HepG2 (cell line): Measurements from ENCODE around the gene SPNS1. TPM values are rescaled to one million over a fixed set of nuclear protein-coding genes. Genes with fewer than 3 reads are reported as not detected.

Source experiments
- ATAC-seq: fragments of 200-7000 bp; cut with Tn5 transposase; 3 replicates; pipeline ENCODE4 v1.9.1; 2020; ENCODE audit warnings: mild to moderate bottlenecking, moderate library complexity
- BruUV-seq: library from RNA; stranded (reverse); fragments of 400-500 nt; replicated peaks from 2 replicates; lab custom pipeline; 2021; lab: Mats Ljungman, UMichigan
- CTCF ChIA-PET: fragments of 300-600 bp; formaldehyde crosslinking; extraction: SDS; loops from one replicate; lab custom pipeline; 2021; ENCODE audit warnings: low total read pairs, inconsistent platforms, low intra/inter-chr PET ratio; lab: Yijun Ruan, JAX
- POLR2A ChIA-PET: fragments of 350-600 bp; sonication (Branson Sonifier 250); formaldehyde crosslinking; loops from one replicate; lab custom pipeline; 2020; ENCODE audit warnings: antibody characterized with exemption, inconsistent platforms; lab: Yijun Ruan, JAX
- DNase-seq: peaks from one replicate; pipeline ENCODE4 v3.0.0-alpha.2; 2015; ENCODE audit warnings: low spot score
- FAIRE-seq: peaks from 3 replicates; lab custom pipeline; 2011; peaks lifted over from hg19 to GRCh38; lab: Jason Lieb, UNC
- H2AFZ ChIP-seq: one replicate; pipeline ENCODE4 v1.6.1; 2011; ENCODE audit warnings: low read length, inconsistent platforms
- H3K27ac ChIP-seq: fragments of 300-600 bp; 3 replicates; pipeline ENCODE4 v1.8.0; 2011; ENCODE audit warnings: mixed run types, mild to moderate bottlenecking, mixed read lengths, low read length, inconsistent platforms; ENCODE audit not compliant: insufficient read depth; ENCODE audit errors: extremely low read length
- H3K27me3 ChIP-seq, 2 experiments: fragments of 200-600 bp in 1 of 2; 2 replicates in 1 of 2; 3 replicates in 1 of 2; pipeline versions ENCODE4 v1.6.0 to v1.8.0; 2011; ENCODE audit warnings: low read length in 2 of 2, mild to moderate bottlenecking in 2 of 2, moderate library complexity in 2 of 2, inconsistent platforms in 1 of 2; ENCODE audit not compliant: insufficient read depth in 2 of 2, control insufficient read depth in 1 of 2
- H3K36me3 ChIP-seq, 2 experiments: fragments of 200-600 bp in 1 of 2; replicated peaks in 1 of 2; 2 replicates in 1 of 2; 3 replicates in 1 of 2; pipeline versions ENCODE4 v1.5.1 to v1.8.0; 2011; ENCODE audit warnings: low read length in 2 of 2, inconsistent platforms in 1 of 2; ENCODE audit not compliant: insufficient read depth in 2 of 2, control insufficient read depth in 1 of 2
- H3K4me1 ChIP-seq: 2 replicates; pipeline ENCODE4 v1.5.1; 2012; ENCODE audit warnings: low read length, inconsistent platforms; ENCODE audit not compliant: insufficient read depth
- H3K4me2 ChIP-seq: 2 replicates; pipeline ENCODE4 v1.6.0; 2011; ENCODE audit warnings: low read depth, low read length, inconsistent platforms
- H3K4me3 ChIP-seq, 3 experiments: fragments of 200-600 bp in 1 of 3; sonication (generic), shearing (Covaris generic) in 1 of 3; replicated peaks in 1 of 3; 2 replicates each; pipeline ENCODE4 v1.5.1; 2011 to 2016; ENCODE audit warnings: low read length in 3 of 3, inconsistent platforms in 2 of 3, low read depth in 2 of 3, mild to moderate bottlenecking in 2 of 3, control low read depth in 1 of 3, mixed read lengths in 1 of 3; ENCODE audit not compliant: insufficient read depth in 1 of 3
- H3K79me2 ChIP-seq: one replicate; pipeline ENCODE4 v1.6.1; 2011; ENCODE audit warnings: low read length, inconsistent platforms; ENCODE audit not compliant: insufficient read depth
- H3K9ac ChIP-seq: 2 replicates; pipeline ENCODE4 v1.6.0; 2011; ENCODE audit warnings: mild to moderate bottlenecking, low read depth, low read length, inconsistent platforms; ENCODE audit not compliant: insufficient read depth
- H3K9me3 ChIP-seq: 2 replicates; pipeline ENCODE4 v1.5.1; 2012; ENCODE audit warnings: mild to moderate bottlenecking, low read length
- H4K20me1 ChIP-seq: 2 replicates; pipeline ENCODE4 v1.6.0; 2011; ENCODE audit warnings: inconsistent platforms, mild to moderate bottlenecking, low read length, moderate library complexity; ENCODE audit not compliant: insufficient read depth
- ARHGAP35 ChIP-seq: sonication (generic); formaldehyde crosslinking; IDR thresholded peaks from 2 replicates; pipeline ENCODE4 v1.9.0; 2022; ENCODE audit warnings: mild to moderate bottlenecking, inconsistent platforms, moderate library complexity, missing genetic modification reagents, borderline replicate concordance
- KDM6A ChIP-seq: IDR thresholded peaks from 2 replicates; pipeline ENCODE4 v1.6.1; 2016; ENCODE audit warnings: low read depth
- KLF6 ChIP-seq: IDR thresholded peaks from 2 replicates; pipeline ENCODE4 v1.8.0; 2016; ENCODE audit warnings: missing biosample characterization, missing genetic modification reagents
- KMT2A ChIP-seq: sonication (generic); formaldehyde crosslinking; IDR thresholded peaks from 2 replicates; pipeline ENCODE4 v1.4.0; 2020; ENCODE audit warnings: missing genetic modification reagents
- NCOA5 ChIP-seq: sonication (generic); formaldehyde crosslinking; IDR thresholded peaks from 2 replicates; pipeline ENCODE4 v1.4.0; 2020; ENCODE audit warnings: missing genetic modification reagents
- SMAD3 ChIP-seq: sonication (generic); formaldehyde crosslinking; IDR thresholded peaks from 2 replicates; pipeline ENCODE4 v1.4.0; 2020; ENCODE audit warnings: missing genetic modification reagents
- TFAP4 ChIP-seq: sonication (generic); IDR thresholded peaks from 2 replicates; pipeline ENCODE4 v1.6.1; 2016; ENCODE audit warnings: low read depth, borderline replicate concordance
- ZNF12 ChIP-seq: sonication (generic); formaldehyde crosslinking; IDR thresholded peaks from 2 replicates; pipeline ENCODE4 v1.5.0; 2020; ENCODE audit warnings: missing genetic modification reagents
- ZNF136 ChIP-seq: sonication (generic); formaldehyde crosslinking; IDR thresholded peaks from 2 replicates; pipeline ENCODE4 v1.8.1; 2022; ENCODE audit warnings: low read depth, mild to moderate bottlenecking, moderate library complexity, missing genetic modification reagents
- ZNF335 ChIP-seq: sonication (generic); formaldehyde crosslinking; IDR thresholded peaks from 2 replicates; pipeline ENCODE4 v1.4.0; 2020; ENCODE audit warnings: missing genetic modification reagents
- ZNF747 ChIP-seq: sonication (generic); formaldehyde crosslinking; IDR thresholded peaks from 2 replicates; pipeline ENCODE4 v1.8.1; 2023; ENCODE audit warnings: missing genetic modification reagents, mild to moderate bottlenecking, borderline replicate concordance
- ZSCAN20 ChIP-seq: sonication (generic); formaldehyde crosslinking; IDR thresholded peaks from 2 replicates; pipeline ENCODE4 v1.4.0; 2020; ENCODE audit warnings: missing genetic modification reagents, mild to moderate bottlenecking, borderline replicate concordance
- ZZZ3 ChIP-seq: sonication (generic); formaldehyde crosslinking; IDR thresholded peaks from 2 replicates; pipeline ENCODE4 v1.4.0; 2020; ENCODE audit warnings: missing genetic modification reagents, mild to moderate bottlenecking, borderline replicate concordance
- WGBS: methylation state at CpG from one replicate; pipeline ENCODE4 v1.1.6; 2017; ENCODE audit warnings: low lambda C conversion rate; 5-methylcytosine and 5-hydroxymethylcytosine counted together
- in situ Hi-C: cut with HindIII; loops from 2 replicates; pipeline ENCODE4 v1.10.0; 2017; ENCODE audit warnings: low pct_unique_long_range_greater_than_20kb; ENCODE audit not compliant: extremely low pct_ligation_motif_present
- intact Hi-C: fragments of 100-400 bp; cut with micrococcal nuclease; formaldehyde crosslinking; loops from one replicate; pipeline ENCODE4 v1.10.0; 2022; ENCODE audit not compliant: unreplicated experiment
- polyA plus RNA-seq, 8 experiments: library from polyadenylated mRNA; depleted of rRNA in 3 of 8; stranded (reverse) in 7 of 8; unstranded in 1 of 8; fragments of >200 nt; fragmentation: Illumina TruSeq in 4 of 8; extraction: Trizol in 4 of 8; gene quantifications; 2 replicates each; pipeline versions ENCODE4 v1.2.1 to v1.2.3, GENCODE V29; 2011 to 2016; ENCODE audit warnings: low read depth in 4 of 8, missing spikeins in 1 of 8, mixed read lengths in 1 of 8; ENCODE audit not compliant: insufficient read depth in 1 of 8
- total RNA-seq, 5 experiments: library from RNA; depleted of rRNA; stranded (reverse); fragments of >200 nt; fragmentation: Illumina TruSeq; extraction: Trizol; gene quantifications; 2 replicates each; pipeline ENCODE4 v1.2.3, GENCODE V29; 2016; ENCODE audit warnings: low read depth in 1 of 5
- TF ChIP-seq, protein P1 (sequence below): sonication (generic); formaldehyde crosslinking; IDR thresholded peaks from 2 replicates; pipeline ENCODE4 v1.5.0; 2020; ENCODE audit warnings: missing genetic modification reagents
- TF ChIP-seq, protein P2 (sequence below): sonication (generic); formaldehyde crosslinking; IDR thresholded peaks from 2 replicates; pipeline ENCODE4 v1.8.0; 2022; ENCODE audit warnings: mild to moderate bottlenecking, missing genetic modification reagents, moderate library complexity
- TF ChIP-seq, protein P3 (sequence below): sonication (generic); formaldehyde crosslinking; IDR thresholded peaks from 2 replicates; pipeline ENCODE4 v1.4.0; 2020; ENCODE audit warnings: missing genetic modification reagents
- TF ChIP-seq, protein P4 (sequence below), 2 experiments: sonication (generic) in 1 of 2; formaldehyde crosslinking in 1 of 2; IDR thresholded peaks; 2 replicates each; pipeline versions ENCODE4 v1.4.0 to v1.6.1; 2016 to 2020; ENCODE audit warnings: borderline replicate concordance in 1 of 2, low read depth in 1 of 2, mild to moderate bottlenecking in 1 of 2, missing genetic modification reagents in 1 of 2

Gene SPNS1
- total and polyA plus RNA-seq, 2 of the 13 experiments (the other 11 are each of a cell fraction or from before 2014, with no cell fraction given): 25.6 to 38.8 TPM

DNA sequence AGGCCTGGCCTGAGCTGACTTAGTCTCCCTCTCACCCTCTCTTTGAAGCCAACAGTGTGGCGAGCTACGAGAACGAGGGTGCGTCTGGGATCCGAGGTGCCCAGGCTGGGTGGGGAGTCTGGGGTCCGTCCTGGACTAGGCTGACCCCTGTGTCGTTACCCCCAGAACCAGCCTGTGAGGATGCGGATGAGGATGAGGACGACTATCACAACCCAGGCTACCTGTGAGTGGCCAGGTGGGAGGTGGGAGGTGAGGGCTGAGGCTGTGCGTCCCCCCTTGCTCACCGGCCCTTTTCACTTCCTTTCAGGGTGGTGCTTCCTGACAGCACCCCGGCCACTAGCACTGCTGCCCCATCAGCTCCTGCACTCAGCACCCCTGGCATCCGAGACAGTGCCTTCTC, 11.9 kb downstream of the SPNS1 start:
- Histone ChIP-seq H3K9me3 (no peaks in the 10 kb centered on the region), H2AFZ (no peak overlapping the region), H3K36me3 (peaks cover 15 to 36% of the 10 kb centered on the region in 2 experiments; a peak in 4 of 5 replicates), H3K9ac (no peak overlapping the region), H3K4me1 (peaks cover 6% of the 10 kb centered on the region), H3K27ac (no peak overlapping the region), H4K20me1 (no peaks in the 10 kb centered on the region), H3K27me3 (no peaks in the 10 kb centered on the region), H3K4me2 (no peak overlapping the region), H3K79me2 (no peaks in the 10 kb centered on the region)
- ChIA-PET POLR2A (no interaction called here), CTCF (no interaction called here)
- intact Hi-C loops: no loop called here
- in situ Hi-C loops: no loop called here
- FAIRE-seq: no peak
- WGBS: 84% methylated on average over 12 of the region's 13 CpGs
- TF ChIP-seq ZSCAN20 (CRISPR knock-in tag) (no peak), KDM6A (CRISPR knock-in tag) (no peak), ZNF335 (CRISPR knock-in tag) (no peak), KLF6 (no peak), NCOA5 (CRISPR knock-in tag) (no peak), ZNF12 (CRISPR knock-in tag) (no peak), SMAD3 (no peak), ZNF136 (CRISPR knock-in tag) (no peak), TFAP4 (no peak), ARHGAP35 (CRISPR knock-in tag) (no peak), ZZZ3 (CRISPR knock-in tag) (no peak), ZNF747 (CRISPR knock-in tag) (no peak), KMT2A (CRISPR knock-in tag) (no peak)
- TF ChIP-seq, protein P1, sequence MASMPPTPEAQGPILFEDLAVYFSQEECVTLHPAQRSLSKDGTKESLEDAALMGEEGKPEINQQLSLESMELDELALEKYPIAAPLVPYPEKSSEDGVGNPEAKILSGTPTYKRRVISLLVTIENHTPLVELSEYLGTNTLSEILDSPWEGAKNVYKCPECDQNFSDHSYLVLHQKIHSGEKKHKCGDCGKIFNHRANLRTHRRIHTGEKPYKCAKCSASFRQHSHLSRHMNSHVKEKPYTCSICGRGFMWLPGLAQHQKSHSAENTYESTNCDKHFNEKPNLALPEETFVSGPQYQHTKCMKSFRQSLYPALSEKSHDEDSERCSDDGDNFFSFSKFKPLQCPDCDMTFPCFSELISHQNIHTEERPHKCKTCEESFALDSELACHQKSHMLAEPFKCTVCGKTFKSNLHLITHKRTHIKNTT (CRISPR knock-in tag): no peak
- TF ChIP-seq, protein P2, sequence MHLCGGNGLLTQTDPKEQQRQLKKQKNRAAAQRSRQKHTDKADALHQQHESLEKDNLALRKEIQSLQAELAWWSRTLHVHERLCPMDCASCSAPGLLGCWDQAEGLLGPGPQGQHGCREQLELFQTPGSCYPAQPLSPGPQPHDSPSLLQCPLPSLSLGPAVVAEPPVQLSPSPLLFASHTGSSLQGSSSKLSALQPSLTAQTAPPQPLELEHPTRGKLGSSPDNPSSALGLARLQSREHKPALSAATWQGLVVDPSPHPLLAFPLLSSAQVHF (CRISPR knock-in tag): no peak
- TF ChIP-seq, protein P3, sequence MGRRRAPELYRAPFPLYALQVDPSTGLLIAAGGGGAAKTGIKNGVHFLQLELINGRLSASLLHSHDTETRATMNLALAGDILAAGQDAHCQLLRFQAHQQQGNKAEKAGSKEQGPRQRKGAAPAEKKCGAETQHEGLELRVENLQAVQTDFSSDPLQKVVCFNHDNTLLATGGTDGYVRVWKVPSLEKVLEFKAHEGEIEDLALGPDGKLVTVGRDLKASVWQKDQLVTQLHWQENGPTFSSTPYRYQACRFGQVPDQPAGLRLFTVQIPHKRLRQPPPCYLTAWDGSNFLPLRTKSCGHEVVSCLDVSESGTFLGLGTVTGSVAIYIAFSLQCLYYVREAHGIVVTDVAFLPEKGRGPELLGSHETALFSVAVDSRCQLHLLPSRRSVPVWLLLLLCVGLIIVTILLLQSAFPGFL (CRISPR knock-in tag): no peak
- TF ChIP-seq, protein P4, sequence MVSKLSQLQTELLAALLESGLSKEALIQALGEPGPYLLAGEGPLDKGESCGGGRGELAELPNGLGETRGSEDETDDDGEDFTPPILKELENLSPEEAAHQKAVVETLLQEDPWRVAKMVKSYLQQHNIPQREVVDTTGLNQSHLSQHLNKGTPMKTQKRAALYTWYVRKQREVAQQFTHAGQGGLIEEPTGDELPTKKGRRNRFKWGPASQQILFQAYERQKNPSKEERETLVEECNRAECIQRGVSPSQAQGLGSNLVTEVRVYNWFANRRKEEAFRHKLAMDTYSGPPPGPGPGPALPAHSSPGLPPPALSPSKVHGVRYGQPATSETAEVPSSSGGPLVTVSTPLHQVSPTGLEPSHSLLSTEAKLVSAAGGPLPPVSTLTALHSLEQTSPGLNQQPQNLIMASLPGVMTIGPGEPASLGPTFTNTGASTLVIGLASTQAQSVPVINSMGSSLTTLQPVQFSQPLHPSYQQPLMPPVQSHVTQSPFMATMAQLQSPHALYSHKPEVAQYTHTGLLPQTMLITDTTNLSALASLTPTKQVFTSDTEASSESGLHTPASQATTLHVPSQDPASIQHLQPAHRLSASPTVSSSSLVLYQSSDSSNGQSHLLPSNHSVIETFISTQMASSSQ (IDR thresholded peaks at IDR 0.05; ENCODE audit: low read depth): no peak
- TF ChIP-seq, protein P4 (CRISPR knock-in tag; IDR thresholded peaks at IDR 0.05; ENCODE audit: borderline replicate concordance): no peak
- TF ChIP-seq, all 625 proteins: peak for 0
- ATAC-seq: no peak
- no TSS peak for BruUV-seq
- H3K4me3 ChIP-seq: no peak overlapping the region
- no peak for DNase-seq
